Measurements from ENCODE around the gene CRMP1.

DNA sequence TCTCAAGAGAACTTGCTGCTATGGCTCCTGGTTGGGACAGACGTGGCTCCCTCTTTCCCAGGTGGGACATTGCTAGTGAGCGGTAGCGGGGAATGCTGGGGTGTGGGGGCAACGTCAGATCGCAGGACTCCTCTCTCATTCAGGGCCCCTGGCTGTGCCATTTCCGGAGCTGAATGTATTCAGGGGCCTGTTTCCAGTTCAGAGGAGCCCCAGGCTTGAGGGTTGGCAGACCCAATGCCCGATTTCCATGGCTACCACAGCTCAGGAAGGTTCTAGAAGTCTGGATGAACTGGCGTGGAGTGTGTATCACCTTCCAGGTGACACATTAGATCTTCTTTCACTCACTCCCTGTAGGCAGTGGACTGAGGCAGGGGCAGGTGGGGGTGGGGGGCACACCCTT is 26.2 kb upstream of the CRMP1 start:
- TF ChIP-seq, protein P1, sequence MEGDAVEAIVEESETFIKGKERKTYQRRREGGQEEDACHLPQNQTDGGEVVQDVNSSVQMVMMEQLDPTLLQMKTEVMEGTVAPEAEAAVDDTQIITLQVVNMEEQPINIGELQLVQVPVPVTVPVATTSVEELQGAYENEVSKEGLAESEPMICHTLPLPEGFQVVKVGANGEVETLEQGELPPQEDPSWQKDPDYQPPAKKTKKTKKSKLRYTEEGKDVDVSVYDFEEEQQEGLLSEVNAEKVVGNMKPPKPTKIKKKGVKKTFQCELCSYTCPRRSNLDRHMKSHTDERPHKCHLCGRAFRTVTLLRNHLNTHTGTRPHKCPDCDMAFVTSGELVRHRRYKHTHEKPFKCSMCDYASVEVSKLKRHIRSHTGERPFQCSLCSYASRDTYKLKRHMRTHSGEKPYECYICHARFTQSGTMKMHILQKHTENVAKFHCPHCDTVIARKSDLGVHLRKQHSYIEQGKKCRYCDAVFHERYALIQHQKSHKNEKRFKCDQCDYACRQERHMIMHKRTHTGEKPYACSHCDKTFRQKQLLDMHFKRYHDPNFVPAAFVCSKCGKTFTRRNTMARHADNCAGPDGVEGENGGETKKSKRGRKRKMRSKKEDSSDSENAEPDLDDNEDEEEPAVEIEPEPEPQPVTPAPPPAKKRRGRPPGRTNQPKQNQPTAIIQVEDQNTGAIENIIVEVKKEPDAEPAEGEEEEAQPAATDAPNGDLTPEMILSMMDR (IDR thresholded peaks at IDR 0.05) = no peak
- no peak for TF ChIP-seq POLR2A (IDR thresholded peaks at IDR 0.05)

All from stomach (tissue), 4 donors.